Esophagus muscularis mucosa (tissue), 4 donors: Measurements from ENCODE around the gene NACAD. TPM values are rescaled to one million over a fixed set of nuclear protein-coding genes. Genes with fewer than 3 reads are reported as not detected.
"Not testable (repeated sequence)": the region's sequence is repeated elsewhere in the genome, so short reads cannot be mapped to it uniquely, and the experiment has no call there.

Experiments used
- DNase-seq: peaks from one replicate; pipeline ENCODE4 v3.0.0-alpha.2; 2017; ENCODE audit errors: extremely low spot score
- H3K27ac ChIP-seq, 4 donors: fragments of 200-600 bp; sonication (generic); replicated peaks in 1 of 4; 1 replicate in 3 of 4; 2 replicates in 1 of 4; pipeline ENCODE4 v1.5.1; 2016 to 2019; ENCODE audit warnings: mild to moderate bottlenecking in 1 of 4
- H3K27me3 ChIP-seq, 4 donors: fragments of 200-600 bp; sonication (generic); one replicate each; pipeline versions ENCODE4 v1.5.1 to v1.6.0; 2016 to 2019
- H3K36me3 ChIP-seq, 4 donors: fragments of 200-600 bp; sonication (generic); one replicate each; pipeline ENCODE4 v1.5.1; 2016 to 2019
- H3K4me1 ChIP-seq, 4 donors: fragments of 200-600 bp; sonication (generic); one replicate each; pipeline ENCODE4 v1.5.1; 2016 to 2019
- H3K4me3 ChIP-seq, 4 donors: fragments of 200-600 bp; sonication (generic); 1 replicate in 2 of 4; 2 replicates in 2 of 4; pipeline ENCODE4 v1.5.1; 2016 to 2019; ENCODE audit warnings: mild to moderate bottlenecking in 4 of 4, moderate library complexity in 1 of 4
- H3K9me3 ChIP-seq, 4 donors: fragments of 200-600 bp; sonication (generic); 1 replicate in 3 of 4; 2 replicates in 1 of 4; pipeline ENCODE4 v1.5.1; 2016 to 2019
- EP300 ChIP-seq: sonication (generic); formaldehyde crosslinking; IDR thresholded peaks from one replicate; pipeline ENCODE4 v1.6.1; 2017; ENCODE audit warnings: antibody characterized with exemption
- POLR2A ChIP-seq: fragments of 450-650 bp; IDR thresholded peaks from one replicate; pipeline ENCODE4 v1.6.1; 2017; ENCODE audit warnings: antibody characterized with exemption, moderate library complexity, mild to moderate bottlenecking, low read depth
- POLR2AphosphoS5 ChIP-seq, 2 donors: sonication (generic); formaldehyde crosslinking; IDR thresholded peaks; one replicate each; pipeline ENCODE4 v1.6.1; 2017; ENCODE audit warnings: antibody characterized with exemption in 2 of 2
- WGBS: methylation state at CpG from one replicate; pipeline ENCODE4 v1.1.5; 2018; 5-methylcytosine and 5-hydroxymethylcytosine counted together
- intact Hi-C: fragments of 100-400 bp; cut with DNase I; formaldehyde crosslinking; loops from one replicate; pipeline ENCODE4 v1.15.1; 2023
- total RNA-seq, 4 donors: library from RNA; depleted of rRNA; stranded (reverse); fragments of >200 nt; gene quantifications; one replicate each; pipeline versions ENCODE4 v1.1.0 to v1.2.1, GENCODE V29; 2016
- TF ChIP-seq, protein P1 (sequence below), 3 experiments: fragments of 200-600 bp in 2 of 3; fragments of 450-650 bp in 1 of 3; sonication (generic) in 2 of 3; IDR thresholded peaks; one replicate each; pipeline ENCODE4 v1.5.1; 2017 to 2019; ENCODE audit warnings: antibody characterized with exemption in 3 of 3, mild to moderate bottlenecking in 2 of 3, moderate library complexity in 1 of 3

Gene NACAD
- total RNA-seq, 4 donors from 2014 or later, result 7.3 to 15.5 (median 10.8) TPM

DNA sequence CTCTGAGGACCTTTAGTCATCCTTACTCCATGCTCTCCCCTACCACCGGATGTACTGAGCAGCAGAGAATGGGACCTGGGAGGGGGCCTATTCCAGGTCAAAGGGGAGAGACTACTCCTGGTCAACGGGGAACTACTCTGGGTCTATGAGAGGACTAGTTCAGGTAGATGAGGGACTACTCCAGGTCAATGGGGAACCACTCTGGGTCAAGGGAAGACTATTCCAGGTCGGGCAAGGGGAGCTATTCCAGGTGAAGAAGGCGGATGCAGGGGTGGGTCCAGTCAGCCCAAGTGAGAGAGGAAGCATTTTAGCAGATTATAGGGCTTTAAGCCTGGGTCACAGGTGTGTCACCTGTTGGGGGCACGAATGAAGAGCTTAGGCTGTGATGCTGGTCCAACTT is 53.4 kb downstream of the NACAD start:
- TF ChIP-seq, protein P1, sequence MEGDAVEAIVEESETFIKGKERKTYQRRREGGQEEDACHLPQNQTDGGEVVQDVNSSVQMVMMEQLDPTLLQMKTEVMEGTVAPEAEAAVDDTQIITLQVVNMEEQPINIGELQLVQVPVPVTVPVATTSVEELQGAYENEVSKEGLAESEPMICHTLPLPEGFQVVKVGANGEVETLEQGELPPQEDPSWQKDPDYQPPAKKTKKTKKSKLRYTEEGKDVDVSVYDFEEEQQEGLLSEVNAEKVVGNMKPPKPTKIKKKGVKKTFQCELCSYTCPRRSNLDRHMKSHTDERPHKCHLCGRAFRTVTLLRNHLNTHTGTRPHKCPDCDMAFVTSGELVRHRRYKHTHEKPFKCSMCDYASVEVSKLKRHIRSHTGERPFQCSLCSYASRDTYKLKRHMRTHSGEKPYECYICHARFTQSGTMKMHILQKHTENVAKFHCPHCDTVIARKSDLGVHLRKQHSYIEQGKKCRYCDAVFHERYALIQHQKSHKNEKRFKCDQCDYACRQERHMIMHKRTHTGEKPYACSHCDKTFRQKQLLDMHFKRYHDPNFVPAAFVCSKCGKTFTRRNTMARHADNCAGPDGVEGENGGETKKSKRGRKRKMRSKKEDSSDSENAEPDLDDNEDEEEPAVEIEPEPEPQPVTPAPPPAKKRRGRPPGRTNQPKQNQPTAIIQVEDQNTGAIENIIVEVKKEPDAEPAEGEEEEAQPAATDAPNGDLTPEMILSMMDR (IDR thresholded peaks at IDR 0.05), result no peak
- TF ChIP-seq POLR2A, result no peak
- no peak overlapping the region for H3K4me3 ChIP-seq
- intact Hi-C loops, result no loop called here
- H3K36me3 ChIP-seq, result peaks cover 13 to 24% (median 21%) of the 10 kb centered on the region in 4 donors
- H3K9me3 ChIP-seq, result no peaks in the 10 kb centered on the region
- 95% methylated on average over 5 of the region's 5 CpGs for WGBS
- no peak overlapping the region for H3K27ac ChIP-seq
- H3K4me1 ChIP-seq, result peaks cover 0 to 21% (median 6%) of the 10 kb centered on the region in 4 donors
- no peaks in the 10 kb centered on the region for H3K27me3 ChIP-seq
- DNase-seq, result no peak

DNA sequence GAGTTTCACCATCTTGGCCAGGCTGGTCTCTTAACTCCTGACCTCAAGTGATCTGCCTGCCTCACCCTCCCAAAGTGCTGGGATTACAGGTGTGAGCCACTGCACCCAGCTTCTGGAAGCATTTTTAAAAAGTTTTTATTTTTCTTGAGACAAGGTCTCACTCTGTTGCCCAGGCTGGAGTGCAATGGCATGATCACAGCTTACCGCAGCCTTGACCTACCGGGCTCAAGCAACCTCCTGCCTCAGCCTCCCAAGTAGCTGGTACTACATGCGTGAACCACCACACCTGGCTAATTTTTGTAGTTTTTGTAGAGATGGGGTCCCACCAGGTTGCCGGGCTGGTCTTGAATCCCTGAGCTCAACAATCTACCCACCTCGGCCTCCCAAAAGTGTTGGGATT is 54.1 kb downstream of the NACAD start:
- 91% methylated on average over 5 of the region's 5 CpGs for WGBS
- H3K9me3 ChIP-seq, DNase-seq, H3K27ac ChIP-seq, H3K4me3 ChIP-seq, intact Hi-C loops, H3K27me3 ChIP-seq: not testable (repeated sequence)
- Histone ChIP-seq H3K4me1 (peaks cover 0 to 21% (median 6%) of the 10 kb centered on the region in 4 donors), H3K36me3 (peaks cover 13 to 18% (median 17%) of the 10 kb centered on the region in 4 donors)

DNA sequence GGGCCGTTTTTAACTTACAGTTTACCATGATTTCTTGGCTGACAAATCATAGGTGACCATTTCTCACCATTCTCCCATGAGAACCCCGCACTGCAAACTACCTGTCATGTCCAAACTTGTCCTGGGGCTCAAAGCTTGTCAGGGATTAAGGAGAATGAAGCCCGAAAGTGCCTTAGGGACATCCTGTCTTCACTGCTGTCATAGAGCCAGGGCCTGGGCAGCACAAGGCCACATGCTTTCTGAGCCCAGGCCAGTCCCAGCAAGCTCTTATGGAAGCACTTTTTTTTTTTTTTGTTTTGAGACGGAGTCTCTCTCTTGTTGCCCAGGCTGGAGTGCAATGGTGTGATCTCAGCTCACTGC is 54.9 kb downstream of the NACAD start:
- intact Hi-C loops, result no loop called here
- Histone ChIP-seq H3K27me3 (no peaks in the 10 kb centered on the region), H3K9me3 (no peaks in the 10 kb centered on the region), H3K36me3 (peaks cover 6 to 11% (median 10%) of the 10 kb centered on the region in 4 donors), H3K27ac (no peak overlapping the region), H3K4me3 (no peak overlapping the region), H3K4me1 (peaks cover 0 to 23% (median 6%) of the 10 kb centered on the region in 4 donors)
- 65% methylated on average over 4 of the region's 4 CpGs for WGBS
- TF ChIP-seq, protein P1 (IDR thresholded peaks at IDR 0.05), result no peak
- no peak for TF ChIP-seq POLR2A
- TF ChIP-seq POLR2AphosphoS5 (IDR thresholded peaks at IDR 0.05), result no peak
- TF ChIP-seq EP300, result no peak
- no peak for DNase-seq

DNA sequence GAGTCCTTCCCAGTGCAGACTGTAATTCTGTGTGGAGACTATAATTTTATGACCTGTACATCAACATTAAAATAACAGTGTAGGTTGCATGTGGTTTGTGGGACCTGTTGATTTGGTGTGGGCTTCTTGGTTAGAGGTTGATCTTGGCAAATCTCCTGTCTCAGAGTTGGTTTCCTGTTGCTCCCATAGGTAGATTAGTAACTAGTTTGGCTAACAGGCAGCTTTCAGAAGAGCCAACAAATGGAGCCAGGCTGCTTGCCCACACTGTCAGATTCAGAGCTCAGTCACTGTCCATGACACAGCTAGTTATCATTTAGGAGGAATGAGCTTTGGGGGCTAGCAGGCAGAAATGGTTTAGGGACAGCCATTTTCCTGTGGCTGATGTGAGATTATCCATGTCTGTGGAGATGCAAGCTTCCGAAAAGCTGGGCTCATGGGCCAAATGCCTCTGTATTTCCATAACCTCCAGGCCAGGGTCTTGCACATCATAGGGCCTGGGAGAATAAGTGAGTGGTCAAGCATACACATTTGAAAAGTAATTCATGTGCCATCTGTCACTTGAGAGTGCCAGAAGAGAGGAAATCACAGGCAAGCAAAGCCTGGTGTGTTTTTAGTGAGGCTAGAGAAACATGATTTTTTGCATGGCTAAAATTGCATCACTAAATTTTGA is 55.4 kb downstream of the NACAD start:
- intact Hi-C loops, result no loop called here

DNA sequence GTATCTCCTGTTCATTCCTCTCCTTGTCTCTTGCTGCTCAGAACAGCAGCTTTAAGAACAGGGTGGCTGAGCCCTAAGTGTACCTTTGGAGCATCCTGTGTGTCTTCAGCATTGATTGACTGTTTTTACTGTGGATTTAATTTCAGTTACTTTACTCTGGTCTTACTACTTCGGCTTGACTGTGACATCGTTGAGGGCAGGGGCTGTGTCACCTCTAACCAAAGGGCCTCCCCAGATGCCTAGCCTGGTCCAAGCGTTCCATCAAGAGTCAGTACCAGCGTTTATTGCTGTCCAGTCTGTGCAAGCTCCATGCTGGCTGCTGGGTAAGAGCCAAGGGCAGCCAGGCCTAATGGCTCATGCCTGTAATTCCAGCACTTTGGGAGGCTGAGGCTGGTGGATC is 56.3 kb downstream of the NACAD start:
- Histone ChIP-seq H3K4me1 (peaks cover 0 to 26% (median 6%) of the 10 kb centered on the region in 4 donors), H3K27ac (no peak overlapping the region), H3K4me3 (no peak overlapping the region), H3K36me3 (peaks cover 0 to 15% (median 10%) of the 10 kb centered on the region in 4 donors), H3K9me3 (no peaks in the 10 kb centered on the region), H3K27me3 (no peaks in the 10 kb centered on the region)
- 88% methylated on average over 4 of the region's 4 CpGs for WGBS
- DNase-seq, result no peak
- intact Hi-C loops, result no loop called here
- TF ChIP-seq POLR2A (no peak), POLR2AphosphoS5 (IDR thresholded peaks at IDR 0.05) (no peak), EP300 (no peak)
- TF ChIP-seq, protein P1 (IDR thresholded peaks at IDR 0.05), result no peak

More for the DNA sequence above, 55.4 kb downstream of the NACAD start:
- TF ChIP-seq EP300 (no peak), POLR2A (no peak), POLR2AphosphoS5 (IDR thresholded peaks at IDR 0.05) (no peak)
- TF ChIP-seq, protein P1 (IDR thresholded peaks at IDR 0.05), result no peak
- Histone ChIP-seq H3K27me3 (no peaks in the 10 kb centered on the region), H3K9me3 (no peaks in the 10 kb centered on the region), H3K4me1 (peaks cover 0 to 26% (median 6%) of the 10 kb centered on the region in 4 donors), H3K4me3 (no peak overlapping the region), H3K27ac (no peak overlapping the region), H3K36me3 (peaks cover under 1 to 10% (median 6%) of the 10 kb centered on the region in 4 donors)
- DNase-seq, result no peak
- 100% methylated on average over 1 of the region's 1 CpG for WGBS
